Tibial artery (tissue), 4 donors: ENCODE data around the gene STPG3.

ENCODE experiments used
- DNase-seq, 2 donors: peaks; one replicate each; pipeline ENCODE4 v3.0.0-alpha.2; 2019
- H3K27ac ChIP-seq, 2 donors: fragments of 200-600 bp; sonication (generic) in 1 of 2; 1 replicate in 1 of 2; 2 replicates in 1 of 2; pipeline ENCODE4 v1.5.1; 2018 to 2019; ENCODE audit warnings: mild to moderate bottlenecking in 1 of 2
- H3K27me3 ChIP-seq, 2 donors: fragments of 200-600 bp; sonication (generic) in 1 of 2; one replicate each; pipeline versions ENCODE4 v1.5.1 to v1.6.0; 2016 to 2019
- H3K36me3 ChIP-seq, 3 donors: fragments of 200-600 bp; sonication (generic) in 2 of 3; one replicate each; pipeline ENCODE4 v1.5.1; 2016 to 2019; ENCODE audit warnings: mild to moderate bottlenecking in 2 of 3
- H3K4me1 ChIP-seq, 4 donors: fragments of 200-600 bp; sonication (generic) in 2 of 4; 1 replicate in 3 of 4; 2 replicates in 1 of 4; pipeline ENCODE4 v1.5.1; 2016 to 2019
- H3K4me3 ChIP-seq, 2 donors: fragments of 200-600 bp; sonication (generic) in 1 of 2; 1 replicate in 1 of 2; 2 replicates in 1 of 2; pipeline ENCODE4 v1.5.1; 2018 to 2019; ENCODE audit warnings: mild to moderate bottlenecking in 2 of 2
- H3K9me3 ChIP-seq, 3 donors: fragments of 200-600 bp; sonication (generic) in 1 of 3; one replicate each; pipeline ENCODE4 v1.5.1; 2016 to 2019
- CTCF ChIP-seq, 2 experiments: fragments of 200-600 bp in 1 of 2; fragments of 450-650 bp in 1 of 2; IDR thresholded peaks; one replicate each; pipeline ENCODE4 v1.5.1; 2017 to 2019; ENCODE audit warnings: antibody characterized with exemption in 2 of 2, mild to moderate bottlenecking in 1 of 2, moderate library complexity in 1 of 2
- intact Hi-C: fragments of 100-400 bp; cut with DNase I; formaldehyde crosslinking; loops from one replicate; pipeline ENCODE4 v1.15.0; 2023; ENCODE audit warnings: low total_unique reads

The STPG3 gene

GRCh38 chr9:137298401-137299202 is 47.5 kb downstream of the STPG3 start:
- Histone ChIP-seq H3K36me3 (no peaks in the 10 kb centered on the region), H3K27ac (no peak overlapping the region), H3K9me3 (peaks cover 0 to 6% (median 0%) of the 10 kb centered on the region in 3 donors), H3K4me1 (peaks cover 4 to 69% (median 44%) of the 10 kb centered on the region in 4 donors), H3K4me3 (peak overlapping the region; percentile 3 to 21), H3K27me3 (peaks cover 10 to 93% of the 10 kb centered on the region in 2 donors)
- TF ChIP-seq CTCF (IDR thresholded peaks at IDR 0.05) = no peak
- intact Hi-C loops = no loop called here
- DNase-seq = no peak

- Histone ChIP-seq H3K27ac (no peak overlapping the region), H3K36me3 (no peaks in the 10 kb centered on the region), H3K9me3 (peaks cover 0 to 3% (median 0%) of the 10 kb centered on the region in 3 donors), H3K4me1 (peaks cover 4 to 73% (median 44%) of the 10 kb centered on the region in 4 donors), H3K4me3 (peak overlapping the region; percentile 3 to 21), H3K27me3 (peaks cover 10 to 93% of the 10 kb centered on the region in 2 donors)
- DNase-seq = no peak
- intact Hi-C loops = no loop called here
- no peak for TF ChIP-seq CTCF (IDR thresholded peaks at IDR 0.05)
Observed at GRCh38 chr9:137299203-137299565, 48.1 kb downstream of the STPG3 start.

GRCh38 chr9:137299938-137300337 is 48.9 kb downstream of the STPG3 start:
- Histone ChIP-seq H3K4me3 (peak overlapping the region in 1 of 2 donors; percentile 40), H3K27me3 (peaks cover 10 to 93% of the 10 kb centered on the region in 2 donors), H3K27ac (no peak overlapping the region), H3K4me1 (peaks cover 4 to 77% (median 45%) of the 10 kb centered on the region in 4 donors), H3K36me3 (no peaks in the 10 kb centered on the region), H3K9me3 (no peaks in the 10 kb centered on the region)
- intact Hi-C loops = no loop called here
- no peak for DNase-seq
- no peak for TF ChIP-seq CTCF (IDR thresholded peaks at IDR 0.05)

GRCh38 chr9:137300567-137301080 is 49.5 kb downstream of the STPG3 start:
- Histone ChIP-seq H3K36me3 (no peaks in the 10 kb centered on the region), H3K4me3 (peak overlapping the region; percentile 40 to 49), H3K4me1 (peaks cover 4 to 77% (median 47%) of the 10 kb centered on the region in 4 donors), H3K27me3 (peaks cover 10 to 93% of the 10 kb centered on the region in 2 donors), H3K9me3 (no peaks in the 10 kb centered on the region), H3K27ac (no peak overlapping the region)
- no peak for DNase-seq
- TF ChIP-seq CTCF (IDR thresholded peaks at IDR 0.05) = no peak
- intact Hi-C loops = no loop called here

GRCh38 chr9:137301081-137301947 is 50.2 kb downstream of the STPG3 start:
- Histone ChIP-seq H3K27me3 (peaks cover 10 to 93% of the 10 kb centered on the region in 2 donors), H3K27ac (no peak overlapping the region), H3K36me3 (no peaks in the 10 kb centered on the region), H3K4me3 (peak overlapping the region; percentile 40 to 49), H3K9me3 (no peaks in the 10 kb centered on the region), H3K4me1 (peaks cover 4 to 77% (median 47%) of the 10 kb centered on the region in 4 donors)
- intact Hi-C loops = no loop called here
- DNase-seq = no peak
- TF ChIP-seq CTCF (IDR thresholded peaks at IDR 0.05) = no peak
